PFSK-1 (cell line): ENCODE data around the gene SNX8.

Experiments
- TAF1 ChIP-seq: IDR thresholded peaks from 2 replicates; pipeline ENCODE4 v1.6.1; 2012; ENCODE audit warnings: low read length, control low read depth, borderline replicate concordance; ENCODE audit not compliant: insufficient read depth
- TF ChIP-seq, protein P1 (sequence below), 2 experiments: IDR thresholded peaks; 2 replicates each; pipeline versions ENCODE4 v1.6.1 to v1.8.0; 2011 to 2012; ENCODE audit warnings: low read depth in 2 of 2, low read length in 2 of 2, control low read depth in 1 of 2, inconsistent platforms in 1 of 2, mild to moderate bottlenecking in 1 of 2, moderate library complexity in 1 of 2; ENCODE audit not compliant: insufficient read depth in 1 of 2

DNA sequence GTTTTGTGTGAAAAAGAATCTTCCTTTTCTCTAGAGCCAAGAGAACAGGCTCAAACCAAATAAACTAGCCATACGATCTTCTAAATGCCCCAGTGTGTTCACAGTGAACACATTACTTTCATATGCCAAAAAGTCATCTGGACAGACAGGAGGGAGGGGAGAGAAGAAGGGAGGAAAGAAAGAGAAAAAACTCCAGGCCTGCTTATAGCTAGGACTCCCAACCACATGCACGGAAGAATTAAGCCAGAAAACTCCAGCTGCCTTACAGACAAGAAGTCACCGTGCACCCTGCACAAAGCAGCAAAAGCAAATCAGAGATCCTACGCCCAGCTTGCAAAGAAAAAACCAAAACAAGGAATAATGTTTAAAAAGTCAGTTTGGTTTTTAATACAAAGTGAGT lies 34.3 kb downstream of the SNX8 start:
- no peak for TF ChIP-seq TAF1
- TF ChIP-seq, protein P1, sequence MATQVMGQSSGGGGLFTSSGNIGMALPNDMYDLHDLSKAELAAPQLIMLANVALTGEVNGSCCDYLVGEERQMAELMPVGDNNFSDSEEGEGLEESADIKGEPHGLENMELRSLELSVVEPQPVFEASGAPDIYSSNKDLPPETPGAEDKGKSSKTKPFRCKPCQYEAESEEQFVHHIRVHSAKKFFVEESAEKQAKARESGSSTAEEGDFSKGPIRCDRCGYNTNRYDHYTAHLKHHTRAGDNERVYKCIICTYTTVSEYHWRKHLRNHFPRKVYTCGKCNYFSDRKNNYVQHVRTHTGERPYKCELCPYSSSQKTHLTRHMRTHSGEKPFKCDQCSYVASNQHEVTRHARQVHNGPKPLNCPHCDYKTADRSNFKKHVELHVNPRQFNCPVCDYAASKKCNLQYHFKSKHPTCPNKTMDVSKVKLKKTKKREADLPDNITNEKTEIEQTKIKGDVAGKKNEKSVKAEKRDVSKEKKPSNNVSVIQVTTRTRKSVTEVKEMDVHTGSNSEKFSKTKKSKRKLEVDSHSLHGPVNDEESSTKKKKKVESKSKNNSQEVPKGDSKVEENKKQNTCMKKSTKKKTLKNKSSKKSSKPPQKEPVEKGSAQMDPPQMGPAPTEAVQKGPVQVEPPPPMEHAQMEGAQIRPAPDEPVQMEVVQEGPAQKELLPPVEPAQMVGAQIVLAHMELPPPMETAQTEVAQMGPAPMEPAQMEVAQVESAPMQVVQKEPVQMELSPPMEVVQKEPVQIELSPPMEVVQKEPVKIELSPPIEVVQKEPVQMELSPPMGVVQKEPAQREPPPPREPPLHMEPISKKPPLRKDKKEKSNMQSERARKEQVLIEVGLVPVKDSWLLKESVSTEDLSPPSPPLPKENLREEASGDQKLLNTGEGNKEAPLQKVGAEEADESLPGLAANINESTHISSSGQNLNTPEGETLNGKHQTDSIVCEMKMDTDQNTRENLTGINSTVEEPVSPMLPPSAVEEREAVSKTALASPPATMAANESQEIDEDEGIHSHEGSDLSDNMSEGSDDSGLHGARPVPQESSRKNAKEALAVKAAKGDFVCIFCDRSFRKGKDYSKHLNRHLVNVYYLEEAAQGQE (IDR thresholded peaks at IDR 0.05; ENCODE audit: insufficient read depth in 1 of 2, low read depth in 2 of 2, low read length in 2 of 2), result no peak
